GM18517 (cell line): ENCODE measurements around the gene BEST3.

ENCODE experiments used
- ATAC-seq: cut with Tn5 transposase; IDR thresholded peaks from one replicate; pipeline ENCODE4 v1.9.1; 2021; ENCODE audit warnings: mild to moderate bottlenecking, moderate library complexity; ENCODE audit not compliant: unreplicated experiment

BEST3 gene

GRCh38 chr12:69655616-69656340 lies 43.3 kb downstream of the BEST3 start:
- no peak for ATAC-seq

GRCh38 chr12:69653703-69654102 lies 45.4 kb downstream of the BEST3 start:
- ATAC-seq, result no peak

GRCh38 chr12:69651922-69652321 lies 47.2 kb downstream of the BEST3 start:
- ATAC-seq, result no peak

GRCh38 chr12:69649529-69649928 lies 49.6 kb downstream of the BEST3 start:
- no peak for ATAC-seq

- no peak for ATAC-seq
Measured at GRCh38 chr12:69648476-69648875, 50.6 kb downstream of the BEST3 start.

GRCh38 chr12:69647178-69647577 lies 51.9 kb downstream of the BEST3 start:
- no peak for ATAC-seq

- no peak for ATAC-seq
Measured at GRCh38 chr12:69645031-69645430, 54.1 kb downstream of the BEST3 start.

- ATAC-seq, result no peak
Measured at GRCh38 chr12:69644511-69644910, 54.6 kb downstream of the BEST3 start.

GRCh38 chr12:69642531-69642930 lies 56.6 kb downstream of the BEST3 start:
- ATAC-seq, result no peak

GRCh38 chr12:69641546-69641945 lies 57.6 kb downstream of the BEST3 start:
- no peak for ATAC-seq

GRCh38 chr12:69639400-69640016 lies 59.6 kb downstream of the BEST3 start:
- ATAC-seq, result peak; percentile 87

- no peak for ATAC-seq
Measured at GRCh38 chr12:69633061-69633460, 66.0 kb downstream of the BEST3 start.

- no peak for ATAC-seq
Measured at GRCh38 chr12:69630191-69630590, 68.9 kb downstream of the BEST3 start.

GRCh38 chr12:69627501-69627900 lies 71.6 kb downstream of the BEST3 start:
- ATAC-seq, result no peak

GRCh38 chr12:69623970-69624369 lies 75.1 kb downstream of the BEST3 start:
- ATAC-seq, result no peak

GRCh38 chr12:69621551-69621950 lies 77.6 kb downstream of the BEST3 start:
- ATAC-seq, result no peak

GRCh38 chr12:69620921-69621320 lies 78.2 kb downstream of the BEST3 start:
- no peak for ATAC-seq

GRCh38 chr12:69620077-69620476 lies 79.0 kb downstream of the BEST3 start:
- ATAC-seq, result no peak

- no peak for ATAC-seq
Measured at GRCh38 chr12:69619050-69619449, 80.1 kb downstream of the BEST3 start.

GRCh38 chr12:69616025-69616424 lies 83.1 kb downstream of the BEST3 start:
- ATAC-seq, result no peak

- no peak for ATAC-seq
Measured at GRCh38 chr12:69613351-69613750, 85.8 kb downstream of the BEST3 start.

GRCh38 chr12:69610729-69611128 lies 88.4 kb downstream of the BEST3 start, which contains the start of gene LRRC10:
Gene LRRC10 (minus strand): TSS chr12:69610907. CDS start chr12:69610838, 69 bp downstream.
- ATAC-seq, result no peak

- ATAC-seq, result no peak
Measured at GRCh38 chr12:69610126-69610525, 89.0 kb downstream of the BEST3 start.
